GM19193 (cell line): Measurements from ENCODE around the gene RNF223.

Experiments used
- POLR2A ChIP-seq: IDR thresholded peaks from 4 replicates; pipeline ENCODE4 v1.6.1; 2011; ENCODE audit not compliant: insufficient read depth, insufficient read length; ENCODE audit errors: extremely low read depth

Gene RNF223

DNA sequence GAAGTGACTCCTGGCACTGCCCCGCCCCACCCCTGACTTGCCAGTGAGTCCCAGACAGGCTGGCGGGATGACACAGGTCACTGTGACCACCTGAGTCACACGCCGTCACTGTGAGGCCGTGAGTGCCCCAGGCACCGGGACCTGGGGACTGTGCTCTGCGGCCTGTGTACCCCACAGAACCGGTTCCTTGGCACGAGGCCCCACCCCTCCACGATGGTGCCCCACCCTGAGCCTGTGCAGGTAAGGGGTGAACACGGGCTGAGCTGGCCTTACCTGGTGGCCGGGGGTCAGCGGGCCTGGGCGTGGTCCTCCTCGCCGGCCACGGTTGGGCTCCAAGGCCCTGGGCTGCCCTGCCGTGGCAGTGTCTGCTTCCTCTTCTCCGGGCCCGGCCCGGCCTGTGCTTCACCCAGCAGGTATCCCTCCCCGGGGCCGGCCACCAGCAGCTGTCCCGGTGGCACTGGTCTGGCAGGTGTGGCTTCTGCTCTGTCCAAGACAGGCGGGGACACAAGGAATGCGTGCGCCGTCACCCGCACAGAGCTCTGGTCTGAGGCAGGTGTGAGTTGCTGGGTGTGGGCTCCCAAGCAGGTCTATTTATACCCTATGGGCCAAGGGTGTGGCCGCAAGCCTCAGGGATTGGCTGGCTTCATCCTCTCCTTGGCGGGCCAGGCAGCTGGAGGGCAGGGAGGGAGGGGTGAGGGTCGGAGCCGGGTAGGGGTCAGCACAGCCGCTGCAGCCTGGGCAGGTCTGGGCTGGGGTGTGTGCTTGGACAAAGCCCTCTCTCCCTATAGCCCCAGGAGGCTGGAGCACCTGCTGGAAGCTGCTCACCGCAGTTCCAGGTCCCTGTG, at the start of gene RNF223:
Gene RNF223, minus strand, starts transcription at position 564 of the 845 bp plus-strand sequence. CDS start 1,740 bp downstream, outside the sequence.
- no peak for TF ChIP-seq POLR2A

DNA sequence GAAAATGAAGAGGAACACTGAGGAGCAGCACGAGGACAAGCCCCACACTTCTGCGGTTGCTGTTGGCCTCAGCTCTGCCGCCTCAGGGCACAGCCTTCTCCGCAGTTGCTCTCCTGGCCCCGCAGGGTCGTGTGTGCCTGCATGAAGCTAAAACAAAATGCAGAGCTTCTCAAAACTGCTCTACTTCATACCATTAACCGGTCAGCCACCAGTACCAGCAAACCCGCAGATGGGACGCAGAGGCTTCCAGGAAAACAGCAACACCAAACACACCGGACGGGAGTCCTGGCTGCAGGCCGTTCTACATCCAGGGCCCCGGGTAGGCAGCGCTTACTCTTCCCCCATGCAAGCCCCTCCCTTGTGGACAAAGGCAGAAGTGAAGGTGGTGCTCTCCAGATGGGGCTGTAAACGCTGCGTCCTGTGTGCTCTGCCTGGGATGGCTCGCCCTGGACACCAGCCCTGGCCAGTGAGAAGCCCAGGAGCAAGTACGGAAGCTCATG, 48.9 kb upstream of the RNF223 start:
- TF ChIP-seq POLR2A, result no peak

DNA sequence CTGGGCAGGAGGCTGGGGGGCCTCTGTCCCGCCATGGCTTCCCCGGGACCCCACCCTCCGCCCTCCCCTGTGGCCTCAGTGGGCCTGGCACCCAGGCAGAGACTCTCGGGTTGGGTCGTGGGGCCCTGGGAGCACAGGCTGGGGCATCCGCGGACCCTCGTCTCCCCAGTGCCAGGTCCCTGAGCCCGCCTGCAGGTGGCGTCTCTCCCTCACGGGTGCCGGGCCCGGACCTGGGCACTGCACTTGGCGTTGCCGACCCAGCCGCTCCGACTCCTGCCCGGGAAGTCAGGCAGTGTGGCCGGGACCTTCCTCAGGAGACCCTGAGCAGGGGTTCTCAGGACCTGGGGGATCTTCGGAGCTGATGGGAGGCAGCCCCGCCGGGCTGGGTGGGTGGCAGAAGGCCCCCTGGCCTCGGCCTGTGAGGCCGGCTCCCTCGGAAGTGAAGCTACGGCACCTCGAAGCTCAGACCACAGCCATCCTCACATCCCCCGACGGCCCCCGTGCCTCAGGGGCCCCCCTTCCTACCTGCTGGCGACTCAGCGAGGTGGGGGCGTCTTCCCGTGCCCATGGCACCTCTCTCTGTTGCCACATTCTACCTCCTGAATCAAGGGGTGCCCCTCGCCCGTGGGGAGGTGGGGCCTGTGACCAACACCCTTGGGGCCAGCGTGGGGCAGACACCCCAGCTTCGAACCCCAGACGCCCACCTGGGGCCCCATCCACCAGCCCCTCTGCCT, 48.1 kb upstream of the RNF223 start:
- no peak for TF ChIP-seq POLR2A

DNA sequence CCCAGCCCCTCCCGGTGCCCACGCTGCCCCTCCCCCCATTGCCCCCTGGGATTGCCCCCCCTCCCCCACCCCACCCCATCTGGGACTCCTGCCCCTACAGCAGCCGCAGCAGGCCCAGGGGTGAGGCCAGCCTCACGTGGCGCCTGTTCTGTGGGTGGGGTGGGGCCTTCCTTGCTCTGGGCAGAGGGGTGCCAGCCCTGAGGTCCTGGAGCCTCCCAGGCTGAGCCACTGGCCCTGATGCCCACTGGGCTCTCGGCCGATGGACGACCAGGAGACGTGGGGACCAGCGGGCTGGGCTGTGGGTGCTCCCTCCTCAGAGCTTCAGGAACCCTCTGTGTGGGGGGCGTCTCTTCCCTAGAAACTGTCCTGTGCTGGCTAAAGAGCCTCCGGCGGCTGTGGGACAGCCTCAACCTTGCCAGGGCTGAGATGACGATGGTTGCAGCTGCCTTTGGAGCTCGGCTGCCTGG, 47.5 kb upstream of the RNF223 start:
- TF ChIP-seq POLR2A, result no peak

DNA sequence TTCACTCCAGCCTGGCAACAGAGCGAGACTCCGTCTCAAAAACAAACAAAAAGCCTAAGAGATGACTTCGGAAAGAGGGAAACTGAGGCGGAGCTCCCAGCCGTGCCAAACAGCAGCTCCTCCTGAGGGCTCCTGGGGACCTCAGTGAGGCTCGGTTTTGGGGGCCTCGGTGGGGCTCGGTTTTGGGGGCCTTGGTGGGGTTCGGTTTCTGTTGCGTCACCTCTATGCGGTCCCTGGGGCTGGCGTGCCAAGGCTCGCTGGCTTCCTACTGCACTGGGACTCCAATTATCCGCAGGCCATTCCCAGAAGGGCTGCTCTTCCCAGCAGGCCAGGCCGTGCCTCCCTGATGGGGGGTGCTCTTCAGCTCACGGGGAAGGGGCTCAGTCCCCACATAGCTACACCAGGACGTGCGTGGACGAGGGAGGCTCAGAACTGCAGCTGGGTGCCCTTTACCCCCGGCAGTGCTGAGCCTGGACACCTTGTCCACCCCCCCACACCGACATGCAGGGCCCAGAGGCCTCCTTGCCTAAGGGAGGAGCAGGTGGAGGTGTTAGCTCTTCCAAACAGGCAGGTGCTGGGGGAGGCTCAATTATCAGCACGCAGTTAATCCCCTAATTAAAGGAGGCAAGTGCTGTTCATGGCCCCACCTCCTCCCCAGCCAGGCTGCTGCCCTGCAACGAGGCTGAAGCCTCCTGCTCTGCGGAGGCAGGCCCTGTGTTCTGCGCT, 46.9 kb upstream of the RNF223 start:
- TF ChIP-seq POLR2A, result no peak

DNA sequence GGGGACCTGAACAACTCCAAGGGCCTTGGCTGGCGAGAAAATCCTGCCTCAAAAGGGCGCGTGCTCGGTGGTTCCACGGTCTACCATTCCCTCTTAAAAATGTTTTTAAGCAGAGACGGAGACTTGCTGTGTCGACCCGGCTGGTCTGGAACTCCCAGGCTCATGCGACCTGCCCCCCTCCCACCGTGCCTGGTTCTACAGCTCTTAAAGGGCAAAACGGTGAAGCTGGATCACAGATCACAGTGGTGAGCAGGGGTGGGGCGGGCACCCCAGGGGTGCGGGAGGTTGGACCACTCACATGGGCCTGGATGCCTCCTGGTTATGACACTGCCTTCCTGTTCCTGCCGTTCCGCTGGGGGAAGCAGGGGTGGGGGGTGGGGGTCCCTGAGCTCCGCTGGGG, 46.0 kb upstream of the RNF223 start:
- TF ChIP-seq POLR2A, result no peak

DNA sequence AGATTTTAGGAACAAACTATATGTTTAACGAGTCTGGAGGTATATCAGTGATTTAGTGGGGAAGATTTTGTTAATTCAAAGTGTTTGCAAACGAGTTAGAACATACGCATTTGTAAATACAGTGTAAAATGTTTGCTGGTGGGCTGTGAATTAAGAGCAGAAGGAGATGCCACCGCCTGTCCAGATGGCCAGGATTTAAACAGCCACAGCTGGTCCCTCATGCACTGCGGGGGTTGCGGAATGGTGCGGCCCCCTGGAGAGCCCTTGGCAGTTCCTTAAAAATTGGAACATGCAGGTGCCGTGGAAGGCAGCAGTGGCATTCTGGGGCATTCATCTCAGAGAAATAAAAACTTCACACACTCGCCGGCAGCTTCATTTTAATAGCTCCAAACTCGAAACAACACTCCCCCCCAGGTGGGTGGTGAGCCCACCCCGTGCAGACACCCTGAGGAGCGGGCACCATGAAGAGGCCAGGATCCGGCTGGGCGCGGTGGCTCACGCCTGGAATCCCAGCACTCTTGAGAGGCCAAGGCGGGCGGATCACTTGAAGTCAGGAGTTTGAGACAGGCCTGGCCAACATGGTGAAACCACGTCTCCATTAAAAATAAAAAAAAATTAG, 45.3 kb upstream of the RNF223 start:
- TF ChIP-seq POLR2A, result no peak

DNA sequence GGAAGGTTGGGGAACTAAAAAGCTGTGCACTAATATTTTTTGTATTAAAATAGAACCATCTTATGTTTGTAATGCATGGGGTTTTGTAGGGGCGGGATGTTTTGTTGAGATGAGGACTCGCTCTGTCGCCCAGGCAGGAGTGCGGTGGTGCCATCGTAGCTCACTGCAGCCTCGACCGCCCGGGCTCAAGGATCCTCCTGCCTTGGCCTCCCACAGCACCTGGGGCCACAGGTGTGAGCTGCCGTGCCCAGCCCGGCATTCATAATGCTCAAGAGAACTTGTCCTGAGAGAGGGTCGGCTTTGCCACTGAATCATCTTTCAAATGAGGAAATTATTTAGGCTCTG, 44.7 kb upstream of the RNF223 start:
- TF ChIP-seq POLR2A, result no peak

DNA sequence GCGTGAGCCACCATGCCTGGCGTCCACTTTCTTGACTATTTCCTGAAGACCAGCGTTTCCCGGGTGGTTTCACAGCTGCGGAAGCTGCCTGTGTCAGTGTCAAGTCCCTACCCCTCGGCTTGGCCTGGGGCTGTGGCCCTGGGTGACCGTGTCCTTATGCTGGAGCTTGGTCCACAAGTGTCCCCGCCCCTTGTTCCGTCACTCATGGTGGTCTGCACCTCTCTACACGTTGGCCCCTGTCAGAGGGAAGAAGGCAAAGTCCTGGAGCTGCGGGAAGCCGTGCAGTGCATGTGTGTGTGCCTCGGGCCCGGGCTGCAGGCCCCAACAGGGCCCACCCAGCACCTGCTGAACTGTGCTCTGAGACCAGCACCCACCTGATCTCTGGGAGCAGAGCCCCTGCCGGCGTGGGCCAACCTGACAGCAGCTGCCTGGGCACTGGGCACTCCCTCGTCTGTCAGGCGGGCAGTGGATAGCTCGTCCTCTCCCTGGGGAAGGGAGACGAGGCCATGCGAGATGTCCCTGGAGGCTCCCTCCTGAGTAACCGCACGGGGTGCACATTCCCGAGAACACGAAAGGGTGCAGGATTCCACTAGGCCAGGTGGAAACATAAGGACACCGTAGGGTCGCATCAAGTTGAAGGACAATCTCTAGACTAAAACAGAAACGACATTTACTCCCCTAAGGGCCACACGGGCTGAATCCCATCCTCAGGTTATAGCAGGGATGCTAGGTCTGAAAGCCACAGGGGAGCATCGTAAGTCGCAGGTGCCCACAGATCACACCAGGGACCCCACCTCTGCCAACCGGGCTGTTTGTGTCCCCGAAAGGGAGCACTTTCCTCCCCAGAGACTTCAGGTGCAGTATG, 44.1 kb upstream of the RNF223 start:
- no peak for TF ChIP-seq POLR2A

DNA sequence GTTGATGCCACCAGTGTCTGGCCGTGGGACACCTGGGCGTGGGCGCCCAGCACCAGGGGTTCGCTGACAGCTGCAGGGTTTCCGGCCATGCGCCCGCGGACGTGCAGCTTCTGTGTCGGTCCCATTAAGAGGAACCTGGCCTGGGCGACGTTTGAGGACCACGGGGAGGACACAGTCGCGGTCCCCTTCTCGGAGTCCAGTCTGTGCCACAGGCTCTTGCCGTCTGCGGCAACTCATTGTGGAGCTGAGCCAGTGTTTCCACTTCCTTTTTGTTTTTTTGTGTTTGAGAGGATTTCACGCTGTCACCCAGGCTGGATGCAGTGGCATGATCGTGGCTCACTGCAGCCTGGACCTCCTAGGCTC, 43.3 kb upstream of the RNF223 start:
- no peak for TF ChIP-seq POLR2A

DNA sequence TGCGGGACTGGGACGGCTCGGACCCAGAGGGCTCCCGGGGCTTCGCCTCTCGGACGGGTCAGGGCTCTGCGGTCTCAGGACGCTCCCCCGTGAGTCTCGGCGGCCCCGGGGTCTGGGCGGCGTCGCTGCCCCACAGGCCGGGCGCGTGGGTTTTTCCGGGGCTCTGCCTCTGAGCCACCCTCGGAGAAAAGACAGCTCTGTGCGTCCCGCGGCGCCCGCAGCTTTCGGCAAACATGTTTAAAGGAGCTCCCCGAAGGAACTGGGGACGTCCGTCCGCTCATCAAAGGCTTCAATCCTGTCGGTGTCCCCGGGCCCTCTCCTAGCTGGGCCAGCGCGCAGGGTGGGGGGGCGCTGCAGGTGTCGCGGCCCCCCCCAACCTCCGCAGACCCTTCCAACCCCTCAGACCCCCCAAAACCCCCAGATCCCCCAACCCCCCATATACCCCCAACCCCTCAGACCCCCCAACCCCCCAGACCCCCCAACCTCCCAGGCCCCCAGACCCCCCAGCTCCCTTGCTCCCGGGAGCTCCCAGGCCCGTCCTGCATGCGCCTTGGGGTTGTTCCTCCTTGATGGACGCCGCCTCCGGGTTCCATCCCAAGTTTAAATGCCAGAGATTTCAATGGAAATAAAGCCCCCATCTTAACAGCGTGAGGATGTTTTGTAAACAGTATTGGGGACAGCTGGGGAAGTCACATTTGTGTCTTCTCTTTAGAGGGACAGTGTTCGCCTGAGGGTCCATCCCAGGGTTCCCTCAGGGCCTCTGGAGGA, 42.8 kb upstream of the RNF223 start:
- TF ChIP-seq POLR2A, result no peak

DNA sequence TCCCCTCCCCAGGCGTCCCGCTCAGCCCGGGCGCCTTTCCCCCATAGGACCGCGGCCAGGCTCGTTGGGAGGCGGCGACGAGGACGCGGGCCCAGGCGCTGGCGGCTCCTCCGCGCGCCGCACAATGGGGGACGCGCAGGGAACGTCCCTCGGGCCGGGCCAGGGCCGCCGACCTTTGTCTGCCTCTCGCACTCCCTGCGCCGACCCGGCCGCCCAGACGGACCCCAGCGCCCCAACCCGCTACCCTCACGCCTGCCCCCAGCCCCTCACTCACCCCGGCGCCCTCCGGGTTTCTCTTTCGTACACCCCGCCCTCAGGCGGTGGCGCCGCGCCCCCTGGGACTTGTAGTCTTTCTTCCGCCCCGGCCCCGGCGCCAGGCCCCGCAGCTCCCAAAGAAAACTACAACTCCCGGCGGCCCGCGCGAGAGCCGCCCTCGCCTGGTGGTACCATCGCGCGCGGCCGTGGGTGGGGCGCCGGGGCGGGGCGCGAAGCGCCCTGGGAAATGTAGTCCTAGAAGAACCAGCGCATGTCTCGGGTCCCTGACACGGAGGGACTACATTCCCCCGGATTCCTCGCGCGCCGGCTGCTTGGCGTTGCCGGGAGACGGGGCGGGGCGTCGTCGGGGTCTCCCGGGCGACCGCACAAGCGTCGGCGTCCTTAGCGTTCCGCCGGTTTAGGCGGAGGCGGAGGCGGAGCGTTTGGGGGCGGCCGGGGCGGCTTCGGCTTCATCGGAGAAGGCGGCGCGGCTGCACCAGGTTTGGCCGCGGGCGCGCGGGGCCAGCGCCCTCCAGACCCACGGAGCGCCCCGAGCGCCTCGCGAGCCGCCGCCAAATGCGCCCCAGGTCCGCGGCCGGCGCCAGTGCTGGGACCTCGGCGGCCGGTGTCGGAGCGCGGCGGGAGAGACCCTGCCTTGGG, 41.9 kb upstream of the RNF223 start, which contains the start of gene C1orf159:
Gene C1orf159, minus strand, starts transcription at position 304 of the 915 bp plus-strand sequence. CDS start 24,546 bp downstream, outside the sequence.
- TF ChIP-seq POLR2A, result no peak
